ENCODE data around the gene CRYGN.

Gene CRYGN

GRCh38 chr7:151435103-151435916, 4.6 kb downstream of the CRYGN start:
- no peak for DNase-seq (ENCODE audit: low read depth)
- no peak overlapping the region for H3K4me3 ChIP-seq (ENCODE audit: low read length)
- no peak for TF ChIP-seq CTCF (conservative IDR thresholded peaks at IDR 0.05; ENCODE audit: low read length)

- TF ChIP-seq CTCF (conservative IDR thresholded peaks at IDR 0.05; ENCODE audit: low read length) = no peak
- DNase-seq (ENCODE audit: low read depth) = no peak
- H3K4me3 ChIP-seq (ENCODE audit: low read length) = no peak overlapping the region
Measured at GRCh38 chr7:151434549-151434948, 5.4 kb downstream of the CRYGN start.

- TF ChIP-seq CTCF (conservative IDR thresholded peaks at IDR 0.05; ENCODE audit: low read length) = no peak
- DNase-seq (ENCODE audit: low read depth) = no peak
- H3K4me3 ChIP-seq (ENCODE audit: low read length) = no peak overlapping the region
Measured at GRCh38 chr7:151433721-151434400, 6.1 kb downstream of the CRYGN start.

GRCh38 chr7:151432658-151433521, 7.1 kb downstream of the CRYGN start:
- H3K4me3 ChIP-seq (ENCODE audit: low read length) = no peak overlapping the region
- DNase-seq (ENCODE audit: low read depth) = no peak
- TF ChIP-seq CTCF (conservative IDR thresholded peaks at IDR 0.05; ENCODE audit: low read length) = no peak

GRCh38 chr7:151431768-151432311, 8.1 kb downstream of the CRYGN start:
- H3K4me3 ChIP-seq (ENCODE audit: low read length) = no peak overlapping the region
- DNase-seq (ENCODE audit: low read depth) = no peak
- no peak for TF ChIP-seq CTCF (conservative IDR thresholded peaks at IDR 0.05; ENCODE audit: low read length)

- TF ChIP-seq CTCF (conservative IDR thresholded peaks at IDR 0.05; ENCODE audit: low read length) = no peak
- no peak overlapping the region for H3K4me3 ChIP-seq (ENCODE audit: low read length)
- no peak for DNase-seq (ENCODE audit: low read depth)
Measured at GRCh38 chr7:151431281-151431767, 8.6 kb downstream of the CRYGN start.
